ENCODE measurements around the gene LRRC2.
"Not testable (repeated sequence)": the region's sequence is repeated elsewhere in the genome, so short reads cannot be mapped to it uniquely, and the experiment has no call there.

Gene LRRC2

DNA sequence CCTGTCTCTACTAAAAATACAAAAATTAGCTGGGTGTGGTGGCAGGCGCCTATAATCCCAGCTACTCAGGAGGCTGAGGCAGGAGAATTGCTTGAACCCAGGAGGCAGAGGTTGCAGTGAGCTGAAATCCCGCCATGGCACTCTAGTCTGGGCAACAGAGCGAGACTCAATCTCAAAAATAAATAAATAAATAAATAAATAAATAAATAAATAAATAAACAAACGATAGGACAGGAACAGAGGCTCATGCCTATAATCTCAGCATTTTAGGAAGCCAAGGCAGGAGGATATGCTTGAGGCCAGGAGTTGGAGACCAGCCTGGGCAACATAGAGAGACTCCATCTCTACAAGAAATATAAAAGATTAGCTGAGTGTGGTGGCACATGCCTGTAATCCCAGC, 43.9 kb downstream of the LRRC2 start:
- DNase-seq, result not testable (repeated sequence)

GRCh38 chr3:46521096-46521495, 45.0 kb downstream of the LRRC2 start:
- no peak for DNase-seq

- no peak for DNase-seq
Observed at GRCh38 chr3:46520531-46520930, 45.6 kb downstream of the LRRC2 start.

DNA sequence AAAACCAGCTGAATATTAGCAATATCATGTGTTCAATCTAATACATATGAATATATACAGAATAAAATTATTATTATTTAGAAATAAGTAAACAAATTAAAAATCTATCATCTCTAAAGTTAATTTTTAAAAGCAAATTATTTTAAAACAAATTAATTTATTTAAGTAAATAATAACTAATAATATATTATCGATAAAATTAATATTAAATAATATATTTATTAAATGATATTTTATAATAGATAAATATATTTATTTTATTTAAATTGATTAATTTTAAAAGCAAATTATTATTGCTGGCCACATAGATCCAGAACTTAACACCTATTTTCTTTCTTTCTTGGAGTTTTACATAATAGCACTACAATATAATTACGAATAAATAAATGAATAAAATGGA, 46.1 kb downstream of the LRRC2 start:
- DNase-seq, result no peak

DNA sequence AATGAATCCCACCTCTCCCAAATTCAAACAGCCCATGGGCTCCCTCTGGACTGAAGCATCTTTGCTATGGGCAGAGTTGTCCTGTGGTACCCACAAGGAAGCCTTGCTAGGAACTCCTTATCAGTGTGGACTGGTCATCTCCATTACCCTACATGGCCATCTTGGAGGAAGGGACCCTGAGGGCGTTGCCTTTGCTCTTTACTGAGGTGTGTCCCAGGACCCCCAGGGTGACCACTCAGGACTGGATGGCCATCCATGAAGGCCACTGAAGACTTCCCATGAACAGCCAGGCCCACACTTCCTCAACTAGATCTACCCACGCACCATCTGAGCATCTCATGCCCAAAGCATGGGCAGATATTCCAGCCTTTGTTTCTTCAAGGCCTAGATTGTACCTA, 48.3 kb downstream of the LRRC2 start:
- DNase-seq, result no peak

DNA sequence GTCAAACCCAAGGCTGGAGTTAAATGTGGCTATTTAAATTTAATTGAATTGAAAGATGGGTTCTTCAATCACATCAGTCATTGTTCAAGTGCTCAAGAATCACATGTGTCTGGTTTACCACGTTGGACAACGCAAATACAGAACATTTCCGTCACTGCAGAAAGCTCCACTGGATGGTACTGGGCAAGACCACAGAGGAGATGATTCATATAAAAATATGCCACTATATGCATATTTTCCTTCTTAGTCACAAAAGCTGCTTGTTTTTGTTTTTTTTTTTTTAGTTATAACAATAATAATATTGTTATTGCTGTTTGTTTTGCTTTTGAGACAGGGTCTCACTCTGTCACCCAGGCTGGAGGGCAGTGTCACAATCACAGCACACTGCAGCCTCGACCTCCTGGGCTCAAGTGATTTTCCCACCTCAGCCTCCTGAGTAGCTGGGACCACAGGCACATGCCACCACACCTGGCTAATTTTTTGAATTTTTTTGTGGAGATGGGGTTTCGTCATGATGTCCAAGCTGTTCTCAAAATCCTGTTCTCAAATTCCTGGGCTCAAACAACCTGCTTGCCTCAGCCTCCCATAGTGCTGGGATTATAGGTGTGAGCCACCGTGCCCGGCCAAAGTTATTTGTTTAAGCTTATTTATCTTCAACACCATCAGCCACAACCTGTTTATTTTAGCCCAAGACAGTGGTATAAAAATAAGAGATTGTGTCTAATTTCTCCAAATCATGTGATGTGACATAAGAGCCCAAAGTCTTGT, 48.9 kb downstream of the LRRC2 start:
- no peak for DNase-seq

GRCh38 chr3:46516521-46516920, 49.6 kb downstream of the LRRC2 start:
- no peak for DNase-seq

GRCh38 chr3:46512191-46512749, 53.8 kb downstream of the LRRC2 start:
- DNase-seq, result no peak

GRCh38 chr3:46509661-46510187, 56.4 kb downstream of the LRRC2 start:
- DNase-seq, result no peak

DNA sequence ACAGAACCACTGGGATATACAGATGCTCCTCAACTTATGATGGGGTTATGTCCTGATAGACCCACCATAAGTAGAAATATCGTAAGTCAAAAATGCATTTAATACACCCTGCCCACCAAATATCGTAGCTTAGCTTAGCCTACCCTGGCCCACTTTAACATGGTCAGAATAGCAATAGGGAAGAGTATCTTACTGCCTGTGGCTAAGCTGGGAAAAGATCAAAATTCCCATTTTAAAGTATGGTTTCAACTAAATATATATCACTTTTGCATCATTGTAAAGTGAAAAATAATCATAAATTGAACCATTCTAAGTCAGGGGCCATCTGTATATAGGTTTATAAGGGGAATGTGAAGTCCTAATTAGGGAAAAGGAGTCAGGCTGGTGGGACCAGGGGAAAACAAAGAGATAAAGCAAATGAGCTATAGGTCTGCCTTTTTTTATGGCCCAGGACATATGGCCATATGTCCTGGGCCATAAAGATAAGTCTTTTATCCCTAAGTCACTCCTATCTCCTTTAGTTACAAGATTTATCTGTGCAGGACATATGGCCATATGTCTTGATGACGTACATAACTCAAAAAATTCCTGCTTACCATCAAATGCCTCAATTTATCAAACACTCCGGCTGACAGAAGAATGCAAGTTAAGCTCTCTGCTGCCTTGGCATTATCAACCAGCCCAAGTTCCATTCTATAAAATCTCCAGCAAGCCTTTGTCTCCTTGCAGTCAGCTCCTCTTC, 57.1 kb downstream of the LRRC2 start:
- no peak for DNase-seq

- no peak for DNase-seq
Observed at GRCh38 chr3:46506526-46506925, 59.6 kb downstream of the LRRC2 start.

- no peak for DNase-seq
Observed at GRCh38 chr3:46505953-46506352, 60.1 kb downstream of the LRRC2 start.

DNA sequence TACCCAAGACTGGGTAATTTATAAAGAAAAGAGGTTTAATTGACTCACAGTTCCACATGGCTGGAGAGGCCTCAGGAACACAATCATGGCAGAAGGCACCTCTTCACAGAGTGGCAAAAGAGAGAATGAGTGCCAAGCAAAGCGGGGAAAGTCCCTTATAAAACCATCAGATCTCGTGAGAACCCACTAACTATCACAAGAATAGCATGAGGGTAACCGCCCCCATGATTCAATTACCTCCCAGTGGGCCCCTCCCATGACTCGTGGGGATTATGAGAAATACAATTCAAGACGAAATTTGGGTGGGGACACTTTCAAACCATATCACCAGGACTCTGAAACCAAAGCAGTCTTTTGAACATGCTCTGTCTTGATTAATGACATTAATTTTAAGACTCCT, 61.3 kb downstream of the LRRC2 start:
- no peak for DNase-seq

- DNase-seq, result no peak
Observed at GRCh38 chr3:46503200-46503874, 62.8 kb downstream of the LRRC2 start.

GRCh38 chr3:46501702-46502101, 64.4 kb downstream of the LRRC2 start:
- no peak for DNase-seq

DNA sequence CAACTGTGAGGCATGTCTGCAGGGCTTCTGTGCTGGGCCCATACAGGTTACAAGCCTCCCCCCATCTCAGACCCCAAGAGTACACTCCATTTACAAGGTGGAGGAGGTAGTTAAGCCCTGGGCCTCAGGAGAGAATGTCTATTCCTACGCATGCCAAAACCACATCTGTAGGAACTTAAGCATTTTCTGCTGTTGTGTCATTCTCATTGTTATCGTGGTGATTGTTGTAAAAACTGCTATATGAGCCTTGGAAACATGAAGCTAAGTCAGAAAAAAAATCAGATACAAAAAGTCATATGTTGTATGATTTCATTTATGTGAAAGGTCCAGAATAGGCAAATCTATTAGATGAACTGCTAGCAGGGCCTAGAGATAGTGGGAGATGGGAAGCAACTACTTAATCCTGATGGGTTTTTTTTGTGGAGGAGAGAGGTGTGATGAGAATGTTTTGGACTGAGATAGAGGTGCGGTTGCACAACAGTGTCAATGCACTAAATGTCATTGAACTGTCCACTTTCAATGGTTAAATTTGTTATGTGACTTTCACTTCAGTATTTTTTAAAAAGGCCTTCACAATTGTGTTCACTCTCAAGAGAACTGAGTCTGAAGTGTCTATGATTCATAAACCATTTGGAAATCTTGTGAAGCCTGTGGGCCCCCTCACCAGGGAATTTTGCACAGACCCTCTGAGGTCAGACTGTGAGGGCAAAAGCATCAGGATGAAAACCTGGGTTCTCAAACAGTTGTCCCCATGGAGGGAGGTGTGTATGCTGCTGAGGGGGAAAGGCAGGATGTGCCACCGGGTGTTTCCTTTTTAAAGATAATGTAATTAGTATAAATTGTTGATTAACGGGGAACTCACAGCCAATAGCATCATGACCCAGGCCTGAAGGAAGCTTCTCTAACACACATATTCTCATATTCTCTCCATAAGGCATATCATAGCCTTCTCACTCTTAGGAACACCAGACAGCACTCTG, 65.2 kb downstream of the LRRC2 start:
- DNase-seq, result no peak

DNA sequence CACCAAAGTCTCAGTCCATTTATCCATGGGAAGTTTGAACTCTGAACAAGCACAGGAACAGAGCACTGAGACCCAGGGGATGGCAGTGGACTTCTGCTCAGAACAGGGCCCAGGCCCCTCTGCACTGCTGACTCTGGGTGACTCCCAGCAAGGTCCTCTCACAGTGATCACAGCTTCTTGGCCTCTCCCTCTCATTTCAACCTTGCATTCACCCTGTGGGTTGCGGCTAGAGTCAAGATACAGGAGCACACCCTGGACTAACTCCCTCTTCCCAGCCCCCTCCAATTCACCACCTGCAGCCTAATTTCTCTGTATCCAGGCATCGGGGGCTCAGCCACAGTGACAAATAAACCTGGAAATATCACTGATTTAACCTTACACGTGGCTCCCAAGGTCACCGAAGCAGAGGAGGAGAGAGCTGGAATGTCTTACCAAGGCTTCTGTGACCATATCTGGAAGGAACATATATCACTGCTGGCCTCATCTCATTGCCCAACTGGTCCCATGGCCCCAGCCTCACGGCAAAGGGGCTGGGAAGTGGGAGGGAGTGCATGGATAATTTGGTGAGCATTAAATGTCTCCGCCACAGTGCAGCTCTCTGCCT, 67.1 kb downstream of the LRRC2 start:
- DNase-seq, result no peak

- DNase-seq, result no peak
Observed at GRCh38 chr3:46497556-46498265, 68.4 kb downstream of the LRRC2 start, which contains the start of gene RTP3. TSS of gene RTP3 (plus strand) at chr3:46497976. CDS start at chr3:46498063, 87 bp downstream.

DNA sequence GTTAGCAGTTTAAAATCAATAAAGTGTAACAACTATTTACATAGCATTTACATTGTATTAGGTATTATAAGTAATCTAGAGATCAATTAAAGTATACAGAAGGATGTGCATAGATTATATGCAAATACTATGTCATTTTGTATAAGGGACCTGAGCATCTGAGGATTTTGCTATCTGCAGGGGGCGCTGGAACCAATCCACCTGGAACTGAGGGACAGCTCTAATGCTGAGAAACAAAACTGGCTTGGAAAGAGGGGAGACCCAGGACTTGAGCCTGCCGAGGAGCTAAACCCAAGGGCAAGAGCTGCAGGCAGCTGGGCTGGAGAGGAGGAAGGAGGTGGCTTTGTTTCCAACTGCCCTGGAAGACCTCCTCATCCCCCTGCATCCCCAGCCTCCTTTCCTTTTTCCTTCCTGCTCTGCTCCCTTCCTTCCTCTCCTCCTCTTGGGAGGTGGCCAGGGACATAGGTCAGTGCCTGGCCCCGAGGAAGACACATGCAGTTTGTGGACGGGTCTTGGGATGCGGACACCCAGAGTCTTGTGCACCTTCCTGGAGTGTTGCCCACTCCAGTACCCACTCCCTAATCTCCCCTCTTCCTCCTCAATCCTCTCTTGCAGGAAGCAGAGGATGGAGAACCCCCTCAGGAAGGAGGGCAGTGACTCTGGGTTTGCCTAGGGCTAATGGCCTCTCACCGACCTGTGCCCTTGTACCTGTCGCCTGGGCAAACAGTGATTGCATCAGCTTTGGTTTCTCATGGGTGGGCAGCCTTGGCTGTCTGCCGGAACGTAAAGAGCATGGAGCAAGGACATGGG, 69.2 kb downstream of the LRRC2 start:
- no peak for DNase-seq

Measured in activated gamma-delta T cell (primary cell).